ENCODE measurements around the gene DPPA5. TPM values are rescaled to one million over a fixed set of nuclear protein-coding genes. Genes with fewer than 3 reads are reported as not detected.
"Not testable (repeated sequence)": the region's sequence is repeated elsewhere in the genome, so short reads cannot be mapped to it uniquely, and the experiment has no call there.

The DPPA5 gene
- total RNA-seq, 3 donors from 2014 or later (not counting 1 experiment from before 2014, with no cell fraction given): not detected

DNA sequence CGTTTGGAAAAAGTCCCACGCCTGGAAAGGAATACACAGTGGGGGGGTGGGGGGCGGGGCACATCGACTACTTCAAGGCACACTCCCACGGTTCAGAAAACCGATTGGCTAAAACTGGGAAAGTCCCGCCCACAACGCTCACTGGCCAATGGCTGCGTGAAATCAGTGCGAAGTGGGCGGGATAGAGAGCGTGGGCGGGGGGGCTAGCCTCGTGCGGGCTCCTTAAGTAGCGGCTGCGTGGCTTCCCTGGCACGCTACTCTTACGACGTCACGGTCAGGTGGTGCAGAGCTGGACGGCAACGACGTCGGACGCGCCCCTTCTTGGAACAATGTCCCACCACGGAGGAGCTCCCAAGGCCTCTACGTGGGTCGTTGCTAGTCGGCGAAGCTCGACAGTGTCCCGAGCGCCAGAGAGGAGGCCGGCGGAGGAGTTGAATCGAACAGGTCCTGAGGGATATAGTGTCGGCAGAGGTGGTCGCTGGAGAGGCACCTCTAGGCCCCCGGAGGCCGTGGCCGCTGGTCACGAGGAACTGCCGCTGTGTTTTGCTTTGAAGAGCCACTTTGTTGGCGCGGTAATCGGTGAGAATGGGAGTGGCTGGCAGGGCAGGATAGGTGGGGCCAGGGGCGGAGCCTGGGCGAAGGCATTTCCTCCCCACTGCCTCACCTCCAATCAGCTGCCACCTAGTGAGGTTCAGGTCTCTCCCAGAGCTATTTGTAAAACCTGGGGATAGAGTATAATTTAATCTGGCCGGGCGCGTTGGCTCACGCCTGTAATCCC is 40.7 kb upstream of the DPPA5 start, which contains the start of gene DDX43:
Gene DDX43 (plus strand): TSS at position 252 of the 778 bp plus-strand sequence. CDS start 78 bp downstream, at position 330.
- Histone ChIP-seq H3K27me3 (ENCODE audit: control insufficient read depth, insufficient read depth, low read length) (no peaks in the 10 kb centered on the region), H3K27ac (ENCODE audit: low read length) (peak within 1 kb of the TSS; percentile 68), H3K36me3 (ENCODE audit: control insufficient read depth, insufficient read depth, low read length) (no peaks in the 10 kb centered on the region), H3K4me3 (ENCODE audit: low read length) (peak within 1 kb of the TSS; percentile 21), H3K9me3 (ENCODE audit: control insufficient read depth, insufficient read depth, low read length) (no peaks in the 10 kb centered on the region), H3K4me1 (ENCODE audit: control insufficient read depth, insufficient read depth, low read length) (peaks cover 3% of the 10 kb centered on the region)
- Mint-ChIP-seq H3K36me3 (no peaks in the 10 kb centered on the region), H3K4me3 (peak within 1 kb of the TSS; percentile 94), H3K27ac (peak within 1 kb of the TSS; percentile 84 to 94), H3K9me3 (no peaks in the 10 kb centered on the region), H3K4me1 (peaks cover 10 to 13% of the 10 kb centered on the region in 2 donors), H3K27me3 (ENCODE audit: low read depth in 2 of 2) (no peaks in the 10 kb centered on the region)
- TF ChIP-seq, protein P1, sequence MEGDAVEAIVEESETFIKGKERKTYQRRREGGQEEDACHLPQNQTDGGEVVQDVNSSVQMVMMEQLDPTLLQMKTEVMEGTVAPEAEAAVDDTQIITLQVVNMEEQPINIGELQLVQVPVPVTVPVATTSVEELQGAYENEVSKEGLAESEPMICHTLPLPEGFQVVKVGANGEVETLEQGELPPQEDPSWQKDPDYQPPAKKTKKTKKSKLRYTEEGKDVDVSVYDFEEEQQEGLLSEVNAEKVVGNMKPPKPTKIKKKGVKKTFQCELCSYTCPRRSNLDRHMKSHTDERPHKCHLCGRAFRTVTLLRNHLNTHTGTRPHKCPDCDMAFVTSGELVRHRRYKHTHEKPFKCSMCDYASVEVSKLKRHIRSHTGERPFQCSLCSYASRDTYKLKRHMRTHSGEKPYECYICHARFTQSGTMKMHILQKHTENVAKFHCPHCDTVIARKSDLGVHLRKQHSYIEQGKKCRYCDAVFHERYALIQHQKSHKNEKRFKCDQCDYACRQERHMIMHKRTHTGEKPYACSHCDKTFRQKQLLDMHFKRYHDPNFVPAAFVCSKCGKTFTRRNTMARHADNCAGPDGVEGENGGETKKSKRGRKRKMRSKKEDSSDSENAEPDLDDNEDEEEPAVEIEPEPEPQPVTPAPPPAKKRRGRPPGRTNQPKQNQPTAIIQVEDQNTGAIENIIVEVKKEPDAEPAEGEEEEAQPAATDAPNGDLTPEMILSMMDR (IDR thresholded peaks at IDR 0.05): no peak
- intact Hi-C loops (cut with micrococcal nuclease): no loop called here
- 85% methylated on average over 52 of the region's 54 CpGs for WGBS (ENCODE audit: insufficient coverage)
- DNase-seq (peak; percentile 32 to 73), ATAC-seq (peak in 2 of 3 donors; percentile 89 to 90)

DNA sequence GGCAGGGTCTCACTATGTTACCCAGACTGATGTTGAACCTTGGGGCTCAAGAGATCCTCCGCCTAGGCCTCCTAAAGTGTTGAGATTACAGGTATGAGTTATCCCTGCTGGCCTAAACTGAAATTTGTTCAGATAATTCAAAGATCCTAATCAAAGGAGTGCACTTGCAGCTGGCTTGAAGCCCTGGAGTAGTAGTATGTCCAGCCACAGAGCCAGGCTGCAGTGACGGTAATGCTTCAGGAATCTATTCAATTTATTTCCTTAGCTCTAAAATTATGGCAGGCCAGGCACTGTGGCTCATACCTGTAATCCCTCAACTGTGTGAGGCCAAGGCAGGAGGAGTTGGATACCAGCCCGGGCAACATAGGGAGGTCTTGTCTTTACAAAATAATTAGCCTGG is 39.2 kb upstream of the DPPA5 start:
- Mint-ChIP-seq H3K36me3 (no peaks in the 10 kb centered on the region), H3K9me3 (no peaks in the 10 kb centered on the region), H3K4me1 (peaks cover 17 to 26% of the 10 kb centered on the region in 2 donors), H3K4me3 (peak overlapping the region; percentile 21), H3K27ac (no peak overlapping the region), H3K27me3 (ENCODE audit: low read depth in 2 of 2) (no peaks in the 10 kb centered on the region)
- Histone ChIP-seq H3K27me3 (ENCODE audit: control insufficient read depth, insufficient read depth, low read length) (no peaks in the 10 kb centered on the region), H3K4me1 (ENCODE audit: control insufficient read depth, insufficient read depth, low read length) (peaks cover 18% of the 10 kb centered on the region), H3K4me3 (ENCODE audit: low read length) (no peak overlapping the region), H3K27ac (ENCODE audit: low read length) (no peak overlapping the region), H3K9me3 (ENCODE audit: control insufficient read depth, insufficient read depth, low read length) (no peaks in the 10 kb centered on the region), H3K36me3 (ENCODE audit: control insufficient read depth, insufficient read depth, low read length) (no peaks in the 10 kb centered on the region)
- ATAC-seq: no peak
- TF ChIP-seq, protein P1 (IDR thresholded peaks at IDR 0.05): no peak
- intact Hi-C loops (cut with micrococcal nuclease): no loop called here
- DNase-seq: no peak
- whole genome bisulfite sequencing (ENCODE audit: insufficient coverage): 88% methylated on average over 3 of the region's 3 CpGs

DNA sequence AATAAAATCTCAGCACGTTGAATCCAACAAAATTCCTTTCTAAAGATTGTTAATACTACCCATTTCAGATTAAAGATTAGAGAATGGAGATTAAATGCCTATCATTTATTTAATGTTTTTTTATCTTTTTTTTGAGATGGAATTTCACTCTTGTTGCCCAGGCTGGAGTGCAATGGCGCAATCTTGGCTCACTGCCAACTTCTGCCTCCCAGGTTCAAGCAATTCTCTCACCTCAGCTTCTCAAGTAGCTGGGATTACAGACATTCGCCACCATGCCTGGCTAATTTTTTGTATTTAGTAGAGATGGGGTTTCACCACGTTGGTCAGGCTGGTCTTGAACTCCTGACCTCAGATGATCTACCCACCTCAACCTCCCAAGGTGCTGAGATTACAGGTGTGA is 38.1 kb upstream of the DPPA5 start:
- H3K4me3 Mint-ChIP-seq; H3K9me3 Mint-ChIP-seq; H3K27me3 ChIP-seq (ENCODE audit: control insufficient read depth, insufficient read depth, low read length); H3K36me3 Mint-ChIP-seq; ATAC-seq; H3K27ac Mint-ChIP-seq; H3K9me3 ChIP-seq (ENCODE audit: control insufficient read depth, insufficient read depth, low read length); intact Hi-C loops (cut with micrococcal nuclease); H3K4me3 ChIP-seq (ENCODE audit: low read length); H3K27ac ChIP-seq (ENCODE audit: low read length); H3K36me3 ChIP-seq (ENCODE audit: control insufficient read depth, insufficient read depth, low read length); DNase-seq; H3K27me3 Mint-ChIP-seq (ENCODE audit: low read depth in 2 of 2): not testable (repeated sequence)
- H3K4me1 ChIP-seq (ENCODE audit: control insufficient read depth, insufficient read depth, low read length): peaks cover 18% of the 10 kb centered on the region
- H3K4me1 Mint-ChIP-seq: peaks cover 17 to 26% of the 10 kb centered on the region in 2 donors
- 100% methylated on average over 1 of the region's 4 CpGs for WGBS (ENCODE audit: insufficient coverage)

DNA sequence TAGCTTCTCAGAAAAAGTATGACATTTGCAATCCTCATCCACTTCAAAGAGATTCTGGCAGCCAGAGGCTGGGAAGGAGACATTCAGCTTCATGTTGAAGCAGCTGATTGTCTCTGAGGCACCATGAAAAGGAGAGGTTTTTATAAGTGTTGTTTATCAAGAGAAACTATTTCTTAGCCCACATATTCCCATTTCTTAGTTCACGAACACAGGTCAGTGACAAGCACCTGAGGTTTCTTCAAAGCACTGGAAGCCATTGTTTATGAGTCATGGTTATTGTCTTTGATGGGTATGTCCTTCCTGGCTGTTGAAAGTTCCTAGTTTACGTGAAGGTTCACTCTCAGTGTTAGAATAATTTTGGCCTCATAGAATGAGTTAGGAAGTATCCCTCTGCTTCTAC is 37.6 kb upstream of the DPPA5 start:
- H3K27ac Mint-ChIP-seq: peak overlapping the region; percentile 39 to 71
- Histone ChIP-seq H3K27ac (ENCODE audit: low read length) (no peak overlapping the region), H3K27me3 (ENCODE audit: control insufficient read depth, insufficient read depth, low read length) (no peaks in the 10 kb centered on the region), H3K4me3 (ENCODE audit: low read length) (no peak overlapping the region), H3K4me1 (ENCODE audit: control insufficient read depth, insufficient read depth, low read length) (peaks cover 18% of the 10 kb centered on the region), H3K36me3 (ENCODE audit: control insufficient read depth, insufficient read depth, low read length) (no peaks in the 10 kb centered on the region), H3K9me3 (ENCODE audit: control insufficient read depth, insufficient read depth, low read length) (no peaks in the 10 kb centered on the region)
- DNase-seq (peak in 1 of 2 donors; percentile 26), ATAC-seq (no peak)
- H3K9me3 Mint-ChIP-seq: no peaks in the 10 kb centered on the region
- no peaks in the 10 kb centered on the region for H3K27me3 Mint-ChIP-seq (ENCODE audit: low read depth in 2 of 2)
- H3K4me3 Mint-ChIP-seq: no peak overlapping the region
- 89% methylated on average over 1 of the region's 2 CpGs for WGBS (ENCODE audit: insufficient coverage)
- no peaks in the 10 kb centered on the region for H3K36me3 Mint-ChIP-seq
- TF ChIP-seq, protein P1 (IDR thresholded peaks at IDR 0.05): no peak
- intact Hi-C loops (cut with micrococcal nuclease): no loop called here
- H3K4me1 Mint-ChIP-seq: peaks cover 17 to 26% of the 10 kb centered on the region in 2 donors

Data from natural killer cell (primary cell).